ENCODE results near the gene KRT86. TPM values are rescaled to one million over a fixed set of nuclear protein-coding genes. Genes with fewer than 3 reads are reported as not detected.

KRT86 gene
- total and polyA plus RNA-seq, 2 experiments from 2014 or later = 0.16 TPM; not detected in 1

GRCh38 chr12:52346593-52346992 lies 72.1 kb downstream of the KRT86 start (continued):
- TF ChIP-seq CTCF (conservative IDR thresholded peaks at IDR 0.05; ENCODE audit: low read depth in 2 of 2) (no peak), ZNF114 (CRISPR knock-in tag; IDR thresholded peaks at IDR 0.05) (no peak), EZH2 (IDR thresholded peaks at IDR 0.05; ENCODE audit: low read depth, unreplicated experiment) (no peak)

GRCh38 chr12:52347016-52347415 lies 72.6 kb downstream of the KRT86 start:
- TF ChIP-seq EZH2phosphoT487 (IDR thresholded peaks at IDR 0.05; ENCODE audit: unreplicated experiment) = no peak
- H3K36me3 Mint-ChIP-seq (ENCODE audit: low read depth) = no peaks in the 10 kb centered on the region
- no peak overlapping the region; the same call in 1 of the 2 replicates for H3K27ac Mint-ChIP-seq
- H3K27me3 Mint-ChIP-seq (ENCODE audit: insufficient read depth, low read depth, poor library complexity) = peaks cover 9% of the 10 kb centered on the region
- Histone ChIP-seq H3K4me1 (ENCODE audit: insufficient read depth) (no peaks in the 10 kb centered on the region), H3K79me2 (replicated peaks; ENCODE audit: insufficient read depth) (no peaks in the 10 kb centered on the region), H2AFZ (no peak overlapping the region), H3K9me2 (ENCODE audit: insufficient read depth) (no peaks in the 10 kb centered on the region), H3F3A (replicated peaks; ENCODE audit: low read depth) (no peaks in the 10 kb centered on the region), H4K20me1 (replicated peaks; ENCODE audit: insufficient read depth) (no peaks in the 10 kb centered on the region; the same call in 1 of the 2 replicates), H3K27me3 (ENCODE audit: insufficient read depth) (no peaks in the 10 kb centered on the region), H3K36me3 (ENCODE audit: insufficient read depth) (no peaks in the 10 kb centered on the region), H3K4me2 (no peak overlapping the region), H3K27ac (ENCODE audit: low read depth) (no peak overlapping the region), H3K4me3 (no peak overlapping the region)
- H3K9me3 Mint-ChIP-seq = no peaks in the 10 kb centered on the region
- ATAC-seq (no peak), DNase-seq (ENCODE audit: low spot score) (no peak)
- H3K4me1 Mint-ChIP-seq = no peaks in the 10 kb centered on the region
- H3K4me3 Mint-ChIP-seq = no peak overlapping the region

- ATAC-seq = peak; percentile 54
- H3K9me3 Mint-ChIP-seq = no peaks in the 10 kb centered on the region
- no peak overlapping the region for H2AFZ ChIP-seq
- no peaks in the 10 kb centered on the region for H3K79me2 ChIP-seq (replicated peaks; ENCODE audit: insufficient read depth)
- no peaks in the 10 kb centered on the region for H3K36me3 ChIP-seq (ENCODE audit: insufficient read depth)
- no peaks in the 10 kb centered on the region for H3K27me3 ChIP-seq (ENCODE audit: insufficient read depth)
- no peak overlapping the region for H3K4me3 Mint-ChIP-seq
- H3K27ac ChIP-seq (ENCODE audit: low read depth) = no peak overlapping the region
- H3K9me2 ChIP-seq (ENCODE audit: insufficient read depth) = no peaks in the 10 kb centered on the region
- no peak overlapping the region for H3K27ac Mint-ChIP-seq
- no peaks in the 10 kb centered on the region for H3K36me3 Mint-ChIP-seq (ENCODE audit: low read depth)
- no peak overlapping the region for H3K4me2 ChIP-seq
- no peaks in the 10 kb centered on the region for H3K4me1 ChIP-seq (ENCODE audit: insufficient read depth)
- no peaks in the 10 kb centered on the region for H3F3A ChIP-seq (replicated peaks; ENCODE audit: low read depth)
- H3K4me1 Mint-ChIP-seq = no peaks in the 10 kb centered on the region
- H3K27me3 Mint-ChIP-seq (ENCODE audit: insufficient read depth, low read depth, poor library complexity) = peaks cover 6% of the 10 kb centered on the region
- H4K20me1 ChIP-seq (replicated peaks; ENCODE audit: insufficient read depth) = no peaks in the 10 kb centered on the region; the same call in 1 of the 2 replicates
- DNase-seq (ENCODE audit: low spot score) = no peak
- H3K4me3 ChIP-seq = no peak overlapping the region
- no peak for TF ChIP-seq CTCF (conservative IDR thresholded peaks at IDR 0.05; ENCODE audit: low read depth in 2 of 2)
- no peak for TF ChIP-seq NANOG (IDR thresholded peaks at IDR 0.05; ENCODE audit: borderline replicate concordance)
- TF ChIP-seq ZNF331 (CRISPR knock-in tag; IDR thresholded peaks at IDR 0.05; ENCODE audit: low read depth) = no peak
- no peak for TF ChIP-seq EZH2 (IDR thresholded peaks at IDR 0.05; ENCODE audit: low read depth, unreplicated experiment)
- no peak for TF ChIP-seq JUNB (IDR thresholded peaks at IDR 0.05; ENCODE audit: unreplicated experiment)
- no peak for TF ChIP-seq ZNF114 (CRISPR knock-in tag; IDR thresholded peaks at IDR 0.05)
- TF ChIP-seq CREB1 (CRISPR knock-in tag; IDR thresholded peaks at IDR 0.05; ENCODE audit: low read depth) = no peak
- TF ChIP-seq ETS1 (IDR thresholded peaks at IDR 0.05) = no peak
- TF ChIP-seq STAT1 (IDR thresholded peaks at IDR 0.05; ENCODE audit: unreplicated experiment) = no peak
- no peak for TF ChIP-seq EZH2phosphoT487 (IDR thresholded peaks at IDR 0.05; ENCODE audit: unreplicated experiment)
These were observed 73.4 kb downstream of the KRT86 start for GRCh38 chr12:52347551-52348510.
